Inferior parietal cortex (tissue), 1 donor: ENCODE data around the gene RASAL2.
A peak's percentile ranks its signal among the peaks of the same experiment; 100 is the strongest.

Source experiments
- DNase-seq: peaks from one replicate; pipeline ENCODE4 v3.0.0-alpha.2; 2016; ENCODE audit errors: extremely low spot score

Gene RASAL2

DNA sequence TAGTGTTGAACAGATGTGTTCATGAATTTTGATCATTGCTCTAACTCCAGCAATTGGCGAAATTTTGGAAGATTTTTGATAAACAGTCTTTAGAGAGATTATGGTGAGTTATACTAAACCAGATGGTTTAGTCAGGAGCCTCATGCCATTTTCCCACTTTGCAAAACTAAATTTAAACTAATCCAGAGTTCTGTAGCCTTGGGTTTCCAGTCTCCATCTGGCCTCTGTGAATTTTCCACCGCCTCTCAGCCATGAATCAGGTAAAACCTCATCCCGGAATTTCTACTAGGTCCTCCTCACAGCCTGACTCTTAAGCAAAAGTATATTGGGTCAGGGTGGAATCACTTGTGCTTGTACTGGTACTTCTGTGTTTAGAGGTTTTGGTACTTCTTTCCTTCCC, 358.1 kb downstream of the RASAL2 start:
- DNase-seq: peak; percentile 20

DNA sequence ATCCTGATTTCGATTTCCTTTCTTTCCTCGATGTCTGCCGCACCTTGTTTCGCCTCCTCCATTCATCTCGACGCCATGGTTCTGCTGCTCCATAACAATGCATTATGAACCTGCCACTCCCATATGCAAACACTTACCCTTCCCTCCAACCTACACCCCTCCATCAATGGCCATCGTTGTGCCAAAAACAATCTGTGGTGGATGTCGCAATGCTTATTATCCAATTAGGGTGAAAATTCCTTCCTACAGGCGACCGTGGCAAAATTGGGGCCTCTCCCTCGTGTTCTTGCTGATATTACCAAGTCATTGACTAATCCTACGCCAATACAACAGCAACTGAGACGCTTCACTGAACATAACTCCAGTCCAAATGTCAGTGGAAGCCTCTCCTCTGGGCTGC, 362.6 kb downstream of the RASAL2 start:
- DNase-seq: no peak

DNA sequence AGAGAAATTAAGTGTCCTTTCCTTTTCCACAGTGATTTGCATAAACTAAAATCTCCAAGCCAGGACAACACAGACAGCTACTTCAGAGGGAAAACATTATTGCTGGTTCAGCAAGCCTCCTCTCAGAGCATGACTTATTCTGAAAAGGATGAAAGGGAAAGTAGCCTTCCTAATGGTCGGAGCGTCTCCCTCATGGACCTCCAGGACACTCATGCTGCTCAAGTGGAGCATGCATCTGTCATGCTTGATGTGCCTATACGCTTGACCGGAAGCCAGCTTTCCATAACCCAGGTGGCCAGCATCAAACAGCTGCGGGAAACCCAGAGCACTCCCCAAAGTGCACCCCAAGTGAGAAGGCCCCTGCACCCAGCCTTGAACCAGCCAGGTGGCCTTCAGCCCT, 363.7 kb downstream of the RASAL2 start:
- DNase-seq: no peak

DNA sequence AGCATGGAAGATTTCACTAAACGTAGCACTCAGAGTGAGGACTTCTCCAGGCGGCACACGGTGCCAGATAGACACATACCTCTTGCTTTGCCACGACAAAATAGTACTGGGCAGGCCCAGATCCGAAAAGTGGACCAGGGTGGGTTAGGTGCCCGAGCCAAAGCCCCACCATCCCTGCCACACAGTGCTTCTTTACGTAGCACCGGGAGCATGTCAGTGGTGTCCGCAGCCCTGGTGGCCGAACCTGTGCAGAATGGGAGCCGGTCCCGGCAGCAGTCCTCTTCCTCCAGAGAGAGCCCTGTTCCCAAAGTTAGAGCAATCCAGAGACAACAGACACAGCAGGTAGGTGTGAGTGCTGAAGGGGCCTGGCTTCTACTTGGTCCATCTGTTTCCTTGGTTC, 364.3 kb downstream of the RASAL2 start:
- no peak for DNase-seq

DNA sequence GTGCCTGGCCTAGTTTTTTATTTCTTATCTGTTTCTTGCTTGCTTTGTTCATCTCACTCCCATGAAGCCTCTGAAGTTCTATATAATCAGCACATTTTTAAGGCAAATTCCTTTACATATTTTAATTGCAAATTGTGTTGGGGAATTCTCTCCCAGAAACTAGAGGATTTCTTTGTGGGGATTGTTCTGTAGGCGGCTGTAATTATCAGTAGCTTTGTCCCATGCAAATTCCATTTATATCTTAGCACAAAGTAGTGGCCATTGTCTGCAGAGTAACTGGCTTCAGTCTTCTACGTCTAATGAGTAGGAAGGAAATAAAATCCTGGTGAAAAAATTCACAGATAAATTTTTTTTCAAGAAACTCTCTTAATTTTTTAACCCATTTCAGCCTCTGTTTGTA, 367.2 kb downstream of the RASAL2 start:
- DNase-seq: no peak

DNA sequence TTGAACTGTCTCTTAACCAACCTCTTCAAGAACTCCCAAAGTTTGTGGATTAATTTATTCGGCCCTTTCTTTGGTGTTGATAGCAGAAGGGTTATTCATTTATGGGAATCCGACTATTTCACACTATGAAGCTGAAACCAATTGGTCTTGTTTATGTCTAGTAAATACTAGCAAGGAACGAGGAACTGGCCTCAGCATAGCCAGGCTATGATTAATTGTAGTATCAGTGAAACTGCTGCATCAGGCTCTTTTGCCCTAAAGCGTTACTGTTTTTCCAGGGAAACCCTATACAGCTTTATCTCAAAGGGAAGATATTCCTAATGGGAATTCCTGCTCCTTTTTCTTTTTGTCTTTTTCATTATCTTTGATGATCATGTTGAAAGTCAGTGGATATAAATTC, 367.8 kb downstream of the RASAL2 start:
- no peak for DNase-seq

DNA sequence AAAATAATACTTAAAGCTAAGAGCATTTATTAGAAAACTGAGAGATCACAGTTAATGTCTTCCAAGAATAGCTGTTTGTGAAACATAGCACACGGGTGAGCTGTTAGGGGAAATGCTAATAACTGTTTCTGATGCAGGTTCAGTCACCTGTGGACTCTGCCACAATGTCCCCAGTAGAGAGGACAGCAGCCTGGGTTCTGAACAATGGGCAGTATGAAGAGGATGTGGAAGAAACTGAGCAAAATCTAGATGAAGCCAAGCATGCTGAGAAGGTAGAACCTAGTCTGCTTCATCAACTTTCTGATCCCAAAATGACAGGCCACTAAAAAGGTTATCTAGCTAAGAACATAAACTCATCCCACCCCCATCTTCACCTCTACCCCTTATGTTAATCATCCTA, 370.2 kb downstream of the RASAL2 start:
- no peak for DNase-seq

DNA sequence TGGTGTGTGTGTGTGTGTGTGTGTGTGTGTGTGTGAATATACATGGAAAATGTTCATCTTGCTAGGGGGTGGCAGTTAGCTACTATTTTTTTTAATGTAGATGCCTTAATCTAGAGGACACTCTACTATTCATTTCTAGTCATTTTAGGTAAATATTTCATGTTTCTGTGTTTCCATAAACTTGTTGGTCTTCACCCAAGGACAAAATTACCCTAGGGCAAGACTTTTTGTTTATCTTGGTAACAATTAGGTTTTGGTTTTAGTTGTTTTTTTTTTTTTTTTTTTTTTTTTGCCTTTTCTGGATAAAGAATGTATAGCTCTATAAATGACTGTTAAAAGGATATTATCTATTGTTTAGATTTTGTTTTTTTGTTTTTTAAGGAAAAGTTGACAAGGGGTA, 370.7 kb downstream of the RASAL2 start:
- DNase-seq: no peak

DNA sequence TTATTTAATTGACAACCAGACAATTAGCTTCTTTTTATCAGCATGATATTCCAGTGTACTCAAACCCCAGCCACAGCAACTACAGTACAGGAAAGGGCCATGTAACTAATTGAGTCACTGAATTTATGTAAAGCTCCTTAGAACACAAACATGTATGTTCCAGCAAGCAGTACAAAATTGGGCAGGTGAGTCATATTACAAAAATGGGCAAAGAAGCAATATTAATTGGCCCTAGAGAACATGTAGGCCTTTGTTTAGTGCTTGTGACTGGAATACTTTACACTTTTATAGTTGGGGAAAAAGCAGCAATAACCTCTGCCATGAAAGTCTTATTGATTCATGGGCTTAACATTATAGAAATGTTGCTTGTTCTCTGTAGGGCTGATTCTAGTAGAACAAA, 371.1 kb downstream of the RASAL2 start:
- no peak for DNase-seq

DNA sequence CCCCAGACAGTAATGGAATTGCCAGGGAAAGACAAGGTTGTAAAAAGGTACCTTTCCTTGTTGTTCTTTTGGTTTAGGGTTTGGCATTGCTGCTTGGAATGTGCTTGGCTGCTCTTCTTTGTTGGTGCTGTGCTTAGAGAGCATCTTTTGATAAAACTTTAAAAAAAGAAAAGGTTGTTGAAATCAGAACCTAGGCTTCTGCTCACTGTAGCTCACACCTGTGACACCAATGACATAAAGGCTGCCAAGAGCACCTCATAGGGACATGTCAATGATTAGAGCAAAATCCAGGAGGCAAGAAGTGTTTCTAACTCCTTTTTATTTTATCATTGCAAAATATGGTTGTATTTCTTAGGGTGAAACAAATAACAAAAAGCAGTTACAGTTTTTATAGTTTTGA, 373.9 kb downstream of the RASAL2 start:
- DNase-seq: no peak

DNA sequence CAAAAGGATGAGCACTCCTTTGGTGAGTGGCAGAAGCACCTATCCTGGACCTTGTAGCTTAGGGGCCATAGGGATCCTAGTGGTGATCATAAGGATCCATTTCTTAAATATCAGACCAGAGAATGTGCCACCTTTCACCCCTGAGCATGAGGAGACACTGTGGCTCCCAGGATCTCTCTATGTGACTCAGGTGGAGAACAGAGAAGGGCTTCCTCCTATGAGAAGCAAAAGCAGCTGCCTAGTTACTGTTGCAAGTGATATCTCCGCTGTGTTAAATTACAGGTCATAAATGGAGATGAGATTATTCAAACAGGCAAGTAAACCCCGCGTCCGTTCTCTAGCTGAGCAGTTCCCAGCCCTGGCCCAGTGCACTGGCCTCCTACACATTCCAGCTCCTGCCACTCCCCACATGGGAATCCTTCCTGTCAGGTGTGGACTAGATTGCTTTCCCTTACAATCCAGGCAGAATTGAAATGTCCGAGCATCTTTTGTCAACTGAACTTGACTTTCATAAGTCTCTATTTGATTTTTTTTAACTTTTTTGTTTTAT, 376.6 kb downstream of the RASAL2 start:
- no peak for DNase-seq

DNA sequence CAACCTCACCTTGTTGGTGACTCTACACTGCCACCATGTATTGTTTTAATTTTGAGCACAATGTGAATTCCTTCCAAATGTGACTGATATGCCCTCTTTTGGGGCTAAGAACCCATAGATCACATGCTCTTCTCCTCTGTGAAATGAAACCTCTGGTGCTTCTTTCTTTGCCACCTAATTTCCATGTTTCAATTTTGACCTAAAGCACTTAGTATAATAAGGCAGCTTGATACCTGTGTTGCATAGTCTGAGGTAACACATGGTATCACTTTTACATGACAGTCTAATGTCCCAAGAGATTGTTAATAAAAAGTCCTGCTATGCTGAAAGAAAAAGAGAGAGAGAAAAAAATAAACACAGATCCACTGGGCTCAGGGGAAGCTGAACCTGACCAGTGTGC, 378.6 kb downstream of the RASAL2 start:
- no peak for DNase-seq

DNA sequence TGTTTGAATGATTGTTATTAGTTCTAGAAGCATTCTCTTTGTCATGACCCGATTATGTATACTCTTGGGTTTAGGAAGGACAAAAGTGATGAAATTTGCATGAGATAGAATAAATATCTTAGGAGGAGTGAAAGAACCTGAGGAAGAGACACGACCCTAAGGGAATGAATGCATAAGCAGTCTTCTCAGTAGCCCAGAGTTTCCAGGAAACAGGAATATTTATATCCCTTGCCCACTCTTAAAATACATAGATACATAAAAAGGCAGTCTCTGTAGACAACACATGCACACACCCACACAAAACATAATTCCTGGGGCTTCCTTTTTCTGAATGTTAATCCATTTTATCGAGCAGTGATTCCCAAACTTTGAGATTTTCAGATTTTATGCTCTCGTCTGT, 383.5 kb downstream of the RASAL2 start:
- DNase-seq: no peak

DNA sequence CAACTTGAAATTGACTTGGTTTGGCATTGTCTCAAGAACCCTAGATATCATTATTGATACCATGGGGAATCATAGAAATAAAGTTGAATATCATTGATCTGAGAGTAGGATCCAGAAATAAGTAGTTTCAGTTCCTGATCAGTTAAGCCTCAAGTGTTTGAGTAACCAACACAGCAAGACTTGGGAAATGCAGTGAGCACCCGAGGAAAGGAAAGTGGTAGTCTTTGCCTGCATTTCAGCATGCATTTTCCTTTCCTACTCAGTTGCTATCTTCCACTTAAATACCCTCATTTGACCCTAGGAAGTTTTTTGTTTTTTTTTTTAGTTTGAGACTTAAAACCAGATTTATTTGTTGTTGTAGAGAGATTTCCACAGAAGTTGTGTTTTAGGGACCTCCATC, 383.9 kb downstream of the RASAL2 start:
- no peak for DNase-seq

DNA sequence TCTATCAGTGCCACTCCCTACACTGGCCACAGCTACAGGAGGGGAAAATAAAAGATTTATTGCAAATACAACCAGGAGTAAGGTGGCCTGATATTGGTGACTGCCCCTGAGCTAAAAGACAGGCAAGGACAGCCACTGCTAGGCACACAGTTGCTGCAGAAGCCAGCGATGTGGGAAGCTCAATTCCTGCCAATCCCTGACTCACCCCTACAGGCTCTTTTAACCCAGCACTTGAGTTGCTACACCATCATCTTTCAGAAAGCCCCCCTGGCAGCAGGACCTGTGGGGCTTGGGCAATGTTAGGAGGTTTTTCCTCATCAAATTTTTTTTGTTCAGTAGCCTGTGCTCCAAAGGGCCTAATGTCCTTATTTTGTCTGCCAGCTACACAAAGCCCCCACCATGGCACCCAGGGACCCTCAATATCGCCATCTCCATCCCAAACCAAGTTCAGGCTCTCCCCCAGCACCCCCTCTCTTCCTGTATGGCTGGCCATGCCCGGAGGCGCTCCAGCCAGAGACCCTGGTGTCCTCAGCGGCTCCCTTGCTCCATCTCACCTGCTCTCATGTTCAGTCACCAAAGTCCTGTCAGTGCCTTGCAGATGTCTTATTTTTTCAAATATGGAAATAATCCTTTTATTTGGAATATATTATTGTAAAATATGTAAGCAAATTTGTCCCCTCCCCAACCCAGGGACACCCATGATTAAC, 389.5 kb downstream of the RASAL2 start:
- no peak for DNase-seq

DNA sequence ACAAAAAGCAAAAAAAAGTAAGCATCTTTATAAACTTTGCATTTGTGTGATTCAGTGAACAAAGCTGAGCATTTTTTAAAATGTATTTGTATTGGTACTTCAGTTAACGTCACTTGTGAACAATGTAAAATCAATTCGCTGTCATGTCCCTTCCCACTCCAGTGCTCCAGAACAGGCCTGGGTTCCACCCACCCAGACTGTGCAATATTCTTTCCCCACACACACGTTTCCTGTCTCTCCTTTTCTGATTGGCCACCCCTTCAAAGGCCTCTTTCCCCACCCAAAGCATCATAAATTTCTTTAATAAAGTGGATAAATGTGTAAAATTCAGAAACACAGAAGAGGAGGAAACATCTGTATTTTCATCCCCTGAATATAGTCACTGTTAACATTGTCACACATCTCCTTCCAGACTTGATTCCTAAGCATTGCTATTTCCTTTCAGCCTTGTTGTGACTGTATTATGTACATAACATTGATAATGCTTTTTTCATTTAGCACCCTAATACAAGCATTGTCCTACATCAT, 390.9 kb downstream of the RASAL2 start:
- no peak for DNase-seq

DNA sequence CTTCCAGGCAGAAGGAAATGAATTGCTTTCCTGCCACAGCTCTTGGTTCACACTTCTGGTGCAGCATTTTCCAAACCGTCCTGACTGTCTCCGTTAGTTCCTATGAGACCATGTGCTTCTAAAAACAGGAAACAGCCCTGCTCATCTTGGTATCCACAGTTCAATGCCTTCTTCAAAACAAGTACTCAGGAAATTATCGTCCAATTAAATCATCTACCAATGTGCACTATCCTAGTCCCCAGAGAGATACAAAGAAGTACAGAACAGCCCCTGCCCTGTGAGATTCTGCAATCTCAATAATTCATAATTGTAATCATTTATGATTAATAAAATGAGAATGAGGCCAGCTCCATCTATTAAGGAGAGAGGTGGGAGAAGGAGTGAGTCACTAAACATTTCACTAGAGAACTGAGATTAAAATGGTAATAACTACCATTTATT, 391.7 kb downstream of the RASAL2 start:
- no peak for DNase-seq

DNA sequence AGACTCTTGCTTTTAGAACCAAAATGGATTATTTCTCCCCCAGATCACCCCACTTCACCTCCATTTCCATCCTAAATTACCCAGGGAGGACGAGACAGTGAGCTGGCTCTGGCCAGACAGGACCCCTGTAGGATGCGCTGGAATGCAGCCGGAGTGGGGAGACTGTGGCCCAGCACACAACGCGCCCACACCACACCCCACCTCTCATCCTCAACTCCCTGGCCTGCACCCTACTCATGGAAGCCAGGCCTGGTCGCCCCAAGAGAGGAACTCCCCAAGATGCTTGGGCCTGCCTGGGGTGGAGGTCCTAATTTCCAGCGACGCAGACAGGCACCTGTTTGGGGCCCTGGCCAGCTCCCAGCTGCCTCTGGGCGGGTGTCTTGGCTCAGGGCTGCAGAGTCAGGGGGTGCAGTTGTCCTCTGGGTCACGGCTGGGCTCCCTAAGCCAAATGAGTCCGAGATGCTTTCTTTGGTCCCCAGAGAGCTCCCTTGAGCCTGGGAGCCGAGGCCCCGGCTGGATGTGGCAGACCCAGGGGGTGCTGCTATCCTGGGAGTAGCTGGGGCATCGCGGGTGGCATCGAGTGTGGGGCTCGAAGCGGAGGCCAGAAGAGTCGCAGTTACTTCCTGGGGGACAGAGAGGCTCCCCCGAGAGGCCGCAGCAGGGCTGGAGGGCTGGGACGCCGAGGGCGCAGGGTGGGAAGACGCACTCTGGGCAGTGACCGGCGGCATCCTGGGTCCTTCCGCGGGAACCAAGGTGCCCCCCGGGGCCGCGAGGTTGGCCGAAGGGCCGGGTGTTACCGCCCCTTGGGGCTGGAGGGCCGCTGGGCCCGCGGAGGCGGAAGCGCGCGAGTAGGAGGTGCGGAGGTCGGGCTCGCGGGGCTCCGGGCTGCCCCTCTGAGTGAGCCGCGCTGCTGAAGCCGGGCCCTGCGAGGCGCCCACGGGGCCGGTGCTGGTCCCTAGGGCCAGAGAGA, 392.5 kb downstream of the RASAL2 start:
- DNase-seq: no peak

DNA sequence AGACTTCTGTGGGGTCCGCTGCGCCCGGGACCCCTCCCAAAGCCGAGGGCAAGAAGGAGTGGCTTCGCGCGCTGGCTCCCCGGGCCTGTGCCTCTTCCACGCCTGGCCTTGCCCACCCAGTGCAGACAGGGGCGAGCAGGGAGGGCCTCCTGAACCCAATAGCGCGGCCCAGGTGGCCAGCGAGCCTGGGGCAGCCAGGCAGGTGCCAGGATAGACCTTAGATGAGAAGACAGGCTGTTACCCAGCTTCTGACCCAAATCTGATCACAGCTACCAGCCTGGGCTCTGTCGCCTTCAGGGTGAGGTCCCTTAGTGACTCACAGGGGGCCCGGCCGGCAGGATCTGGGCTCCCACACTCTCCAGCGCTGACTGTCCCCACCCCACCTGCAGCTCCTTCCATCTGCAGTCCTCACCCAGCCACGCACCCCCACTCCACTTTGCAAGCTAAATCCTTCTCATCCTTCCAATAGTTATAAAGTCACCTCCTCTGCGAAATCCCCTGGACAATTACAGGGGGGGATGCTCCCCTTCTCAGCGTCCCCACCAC, 393.2 kb downstream of the RASAL2 start:
- no peak for DNase-seq

DNA sequence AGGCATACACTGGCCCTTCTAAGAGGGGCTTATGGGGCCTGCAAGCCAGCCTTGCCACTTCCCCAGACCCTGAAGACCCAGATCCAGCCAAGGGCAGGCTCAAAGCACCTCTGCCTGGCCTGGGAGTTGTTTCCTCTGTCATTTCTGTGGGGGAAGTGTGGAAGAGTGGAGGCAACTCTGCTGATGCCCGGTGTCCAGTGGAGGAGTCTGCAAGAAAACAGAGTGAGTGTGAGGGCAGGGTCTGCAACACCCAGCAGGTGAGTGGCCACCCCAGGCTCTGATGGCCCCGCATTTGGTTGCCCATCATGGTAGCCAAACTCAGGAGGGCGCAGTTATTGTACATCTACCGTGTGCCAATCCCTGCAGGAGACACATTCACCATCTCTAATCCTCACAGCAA, 394.5 kb downstream of the RASAL2 start:
- no peak for DNase-seq

DNA sequence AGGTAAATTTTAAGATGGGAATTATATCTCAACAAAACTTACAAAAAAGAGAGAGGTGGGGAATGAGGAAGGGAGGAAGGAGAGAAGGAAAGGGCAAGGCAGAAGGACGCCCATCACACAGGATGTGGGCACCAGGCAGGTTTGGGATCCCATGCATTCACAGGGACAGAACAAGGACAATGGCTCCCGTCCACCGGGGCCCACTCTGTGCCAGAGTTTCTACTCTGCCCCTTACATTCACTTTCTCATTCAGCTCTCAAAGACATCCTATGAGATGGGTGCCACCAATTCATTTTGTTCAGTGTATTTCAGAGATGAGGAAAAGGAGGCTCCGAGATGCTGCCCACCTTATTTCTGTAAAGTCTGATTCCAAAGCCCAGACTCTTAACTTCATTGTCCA, 395.5 kb downstream of the RASAL2 start:
- no peak for DNase-seq

DNA sequence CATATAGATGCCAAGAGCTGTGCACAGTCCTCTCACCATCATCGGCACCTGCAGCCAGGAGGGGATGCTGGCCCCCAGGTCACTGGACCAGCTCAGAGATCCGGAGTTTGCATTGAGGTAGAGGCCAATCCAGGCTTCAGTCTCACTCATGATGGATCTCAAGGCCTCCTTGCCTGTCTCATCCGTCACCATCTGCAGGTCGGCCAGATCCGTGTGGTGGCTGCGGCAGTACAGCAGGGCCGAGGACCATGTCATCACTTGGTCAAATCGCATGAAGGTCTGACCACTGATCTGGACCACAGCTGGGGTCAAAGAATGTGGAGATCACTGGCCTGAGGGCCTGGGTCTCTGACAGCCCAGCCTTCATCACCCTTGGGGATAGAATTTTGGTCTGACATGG, 396.2 kb downstream of the RASAL2 start:
- DNase-seq: no peak
